Liver (tissue), 9 donors: ENCODE measurements around the gene DPAGT1. TPM values are rescaled to one million over a fixed set of nuclear protein-coding genes. Genes with fewer than 3 reads are reported as not detected.

ENCODE experiments used
- DNase-seq: peaks from one replicate; pipeline ENCODE4 v3.0.0-alpha.2; 2017; ENCODE audit warnings: low spot score
- H3K27ac ChIP-seq, 2 donors: one replicate each; pipeline ENCODE4 v1.7.0; 2013; ENCODE audit warnings: inconsistent platforms in 2 of 2, low read length in 2 of 2, control low read depth in 1 of 2, low read depth in 1 of 2, mild to moderate bottlenecking in 1 of 2
- H3K27me3 ChIP-seq, 4 donors: one replicate each; pipeline versions ENCODE4 v1.6.1 to v1.7.0; 2013; ENCODE audit warnings: low read length in 3 of 4, inconsistent platforms in 1 of 4, mild to moderate bottlenecking in 1 of 4, moderate library complexity in 1 of 4; ENCODE audit not compliant: control insufficient read depth in 4 of 4, insufficient read depth in 4 of 4
- H3K36me3 ChIP-seq, 4 donors: one replicate each; pipeline versions ENCODE4 v1.6.1 to v1.7.0; 2013; ENCODE audit warnings: low read length in 3 of 4, mild to moderate bottlenecking in 3 of 4, low read depth in 1 of 4, moderate library complexity in 1 of 4; ENCODE audit not compliant: control insufficient read depth in 4 of 4, insufficient read depth in 3 of 4
- H3K4me1 ChIP-seq, 4 donors: one replicate each; pipeline versions ENCODE4 v1.6.1 to v1.7.0; 2013; ENCODE audit warnings: low read length in 3 of 4, mild to moderate bottlenecking in 3 of 4, moderate library complexity in 1 of 4; ENCODE audit not compliant: control insufficient read depth in 4 of 4, insufficient read depth in 4 of 4
- H3K4me3 ChIP-seq, 3 donors: one replicate each; pipeline versions ENCODE4 v1.6.1 to v1.7.0; 2013; ENCODE audit warnings: low read length in 3 of 3, control low read depth in 1 of 3, low read depth in 1 of 3, mild to moderate bottlenecking in 1 of 3
- H3K9ac ChIP-seq, 2 donors: one replicate each; pipeline ENCODE4 v1.7.0; 2013; ENCODE audit warnings: low read length in 2 of 2, mild to moderate bottlenecking in 2 of 2, moderate library complexity in 2 of 2, control low read depth in 1 of 2, low read depth in 1 of 2
- H3K9me3 ChIP-seq, 4 donors: one replicate each; pipeline versions ENCODE4 v1.6.1 to v1.7.0; 2013; ENCODE audit warnings: low read length in 3 of 4; ENCODE audit not compliant: control insufficient read depth in 4 of 4
- ATF3 ChIP-seq: IDR thresholded peaks from 2 replicates; pipeline ENCODE4 v1.6.1; 2016; ENCODE audit warnings: antibody characterized with exemption
- EGR1 ChIP-seq, 2 donors: IDR thresholded peaks; 2 replicates each; pipeline ENCODE4 v1.6.1; 2016 to 2018; ENCODE audit warnings: antibody characterized with exemption in 2 of 2, low read depth in 2 of 2
- FOXA1 ChIP-seq: IDR thresholded peaks from 2 replicates; pipeline ENCODE4 v1.6.1; 2016; ENCODE audit warnings: antibody characterized with exemption
- FOXA2 ChIP-seq: IDR thresholded peaks from 2 replicates; pipeline ENCODE4 v1.6.1; 2016; ENCODE audit warnings: antibody characterized with exemption
- GABPA ChIP-seq, 2 donors: IDR thresholded peaks in 1 of 2; conservative IDR thresholded peaks in 1 of 2; 2 replicates each; pipeline ENCODE4 v1.6.1; 2016; ENCODE audit warnings: antibody characterized with exemption in 2 of 2, mild to moderate bottlenecking in 1 of 2, moderate library complexity in 1 of 2
- HNF4A ChIP-seq, 2 donors: conservative IDR thresholded peaks; 2 replicates each; pipeline ENCODE4 v1.6.1; 2016; ENCODE audit warnings: antibody characterized with exemption in 2 of 2, mild to moderate bottlenecking in 2 of 2
- HNF4G ChIP-seq: IDR thresholded peaks from 2 replicates; pipeline ENCODE4 v1.6.1; 2016; ENCODE audit warnings: antibody characterized with exemption
- JUND ChIP-seq, 2 donors: IDR thresholded peaks; 2 replicates each; pipeline ENCODE4 v1.6.1; 2016; ENCODE audit warnings: antibody characterized with exemption in 2 of 2
- MAX ChIP-seq: IDR thresholded peaks from 2 replicates; pipeline ENCODE4 v1.6.1; 2016; ENCODE audit warnings: antibody characterized with exemption
- NR2F2 ChIP-seq: IDR thresholded peaks from 2 replicates; pipeline ENCODE4 v1.6.1; 2016; ENCODE audit warnings: antibody characterized with exemption
- RAD21 ChIP-seq, 2 donors: IDR thresholded peaks; 2 replicates each; pipeline ENCODE4 v1.6.1; 2016; ENCODE audit warnings: antibody characterized with exemption in 2 of 2, mild to moderate bottlenecking in 2 of 2
- REST ChIP-seq: IDR thresholded peaks from 2 replicates; pipeline ENCODE4 v1.6.1; 2016; ENCODE audit warnings: antibody characterized with exemption, mild to moderate bottlenecking
- RXRA ChIP-seq, 2 donors: IDR thresholded peaks; 2 replicates each; pipeline ENCODE4 v1.6.1; 2017 to 2018; ENCODE audit warnings: antibody characterized with exemption in 2 of 2, mild to moderate bottlenecking in 1 of 2
- SP1 ChIP-seq: IDR thresholded peaks from 2 replicates; pipeline ENCODE4 v1.6.1; 2018; ENCODE audit warnings: antibody characterized with exemption, mild to moderate bottlenecking
- TAF1 ChIP-seq: conservative IDR thresholded peaks from 2 replicates; pipeline ENCODE4 v1.6.1; 2016; ENCODE audit warnings: antibody characterized with exemption, mild to moderate bottlenecking
- YY1 ChIP-seq: IDR thresholded peaks from 2 replicates; pipeline ENCODE4 v1.6.1; 2016; ENCODE audit warnings: antibody characterized with exemption, mild to moderate bottlenecking
- ZBTB33 ChIP-seq: IDR thresholded peaks from 2 replicates; pipeline ENCODE4 v1.6.1; 2016; ENCODE audit warnings: antibody characterized with exemption
- WGBS: extraction: QIAGEN DNeasy Blood & Tissue Kit; methylation state at CpG from one replicate; pipeline ENCODE4 v1.1.7; 2013; 5-methylcytosine and 5-hydroxymethylcytosine counted together
- polyA plus RNA-seq, 2 donors: library from polyadenylated mRNA; stranded (reverse) in 1 of 2; unstranded in 1 of 2; fragments of 200-250 nt in 1 of 2; fragments of >200 nt in 1 of 2; fragmentation: Nextera tagmentation in 1 of 2; extraction: Ambion mirVana in 1 of 2; gene quantifications; one replicate each; pipeline versions ENCODE4 v1.2.1 to v1.2.3, GENCODE V29; 2013 to 2015
- total RNA-seq, 2 donors: library from RNA; depleted of rRNA; stranded (reverse); fragments of >200 nt; gene quantifications; one replicate each; pipeline ENCODE4 v1.2.3, GENCODE V29; 2014
- TF ChIP-seq, protein P1 (sequence below): fragments of 150-350 bp; IDR thresholded peaks from 2 replicates; pipeline ENCODE4 v1.5.1; 2017; ENCODE audit warnings: improper control_type of control experiment, low read depth, low read length; ENCODE audit not compliant: missing input control
- donor health status: healthy.
- donor health status: healthy.
- donor health status: healthy.
- donor health status: healthy.
- donor health status: healthy.

The DPAGT1 gene
- total and polyA plus RNA-seq, 4 donors, result 12.8 to 48.0 (median 37.4) TPM

DNA sequence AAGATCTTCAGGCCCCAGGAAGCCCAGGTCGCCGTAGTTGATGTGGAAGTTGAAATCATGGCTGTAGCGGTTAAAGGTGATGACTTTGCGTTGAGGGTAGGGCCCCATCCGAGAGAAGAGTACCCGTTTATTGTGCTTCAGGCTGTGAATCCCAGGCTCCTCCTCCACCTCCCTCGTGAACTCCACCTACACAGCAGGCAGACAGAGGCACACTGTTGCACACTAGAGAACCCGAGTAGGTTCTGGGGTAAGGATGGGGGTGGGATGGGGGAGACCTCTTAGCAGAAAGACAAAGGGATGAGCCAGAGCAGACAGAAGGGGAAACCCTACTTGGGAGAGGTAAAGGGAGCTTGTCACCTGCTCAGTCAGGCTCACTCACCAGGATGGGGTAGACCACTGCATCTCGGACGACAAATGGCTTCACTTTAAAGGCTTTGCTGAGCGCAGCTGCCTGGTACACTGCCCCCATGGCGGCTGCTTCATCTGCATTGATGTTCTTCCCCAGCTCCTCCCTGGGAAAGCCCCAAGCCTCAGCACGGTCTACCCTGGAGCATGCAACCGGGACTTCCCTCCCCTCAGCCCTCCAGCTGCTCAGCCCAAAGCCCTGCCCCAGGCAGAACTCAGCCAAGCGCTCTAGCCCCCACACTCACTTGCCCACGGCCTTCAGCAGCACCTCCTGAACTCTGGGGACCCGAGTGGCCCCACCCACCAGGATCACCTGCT lies 50.1 kb downstream of the DPAGT1 start (continued):
- TF ChIP-seq TAF1 (no peak), FOXA1 (no peak), FOXA2 (no peak), RXRA (IDR thresholded peaks at IDR 0.05) (no peak), RAD21 (IDR thresholded peaks at IDR 0.05) (no peak), NR2F2 (no peak), HNF4G (no peak)

DNA sequence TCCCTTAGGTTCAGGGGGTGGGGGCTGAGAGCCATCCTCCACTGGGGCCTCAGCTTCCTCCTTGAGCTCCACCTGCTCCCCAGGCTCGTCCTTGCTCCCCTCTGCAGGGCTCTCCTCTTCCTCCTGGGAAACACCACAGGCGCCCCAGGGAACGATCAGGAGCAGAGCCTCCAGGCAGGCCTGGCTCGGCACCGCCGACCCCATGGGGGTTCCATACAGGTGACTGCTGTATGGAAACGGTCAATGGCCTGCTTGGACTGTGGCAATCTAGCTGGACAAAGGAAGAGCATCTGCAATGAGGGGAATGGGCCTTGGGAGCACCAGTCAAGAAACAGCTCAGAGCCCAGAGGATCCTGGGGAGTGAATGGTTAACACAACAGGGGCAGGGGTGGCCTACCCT lies 52.6 kb downstream of the DPAGT1 start:
- TF ChIP-seq ZBTB33 (no peak), FOXA2 (no peak), TAF1 (no peak), HNF4G (no peak), RXRA (IDR thresholded peaks at IDR 0.05) (no peak), GABPA (IDR thresholded peaks at IDR 0.05 in 1 of 2, conservative IDR thresholded peaks at IDR 0.05 in 1 of 2) (no peak), MAX (no peak), ATF3 (no peak)
- no peaks in the 10 kb centered on the region for H3K9me3 ChIP-seq
- H3K27me3 ChIP-seq, result no peaks in the 10 kb centered on the region
- no peak overlapping the region for H3K4me3 ChIP-seq
- no peak overlapping the region for H3K9ac ChIP-seq
- H3K36me3 ChIP-seq, result peaks cover 40 to 92% (median 64%) of the 10 kb centered on the region in 4 donors
- H3K4me1 ChIP-seq, result no peaks in the 10 kb centered on the region
- no peak overlapping the region for H3K27ac ChIP-seq
- 94% methylated on average over 7 of the region's 7 CpGs for WGBS
- DNase-seq, result no peak

GRCh38 chr11:119048644-119049043 lies 53.0 kb downstream of the DPAGT1 start:
- no peak overlapping the region for H3K9ac ChIP-seq
- H3K4me1 ChIP-seq, result no peaks in the 10 kb centered on the region
- H3K9me3 ChIP-seq, result no peaks in the 10 kb centered on the region
- TF ChIP-seq GABPA (IDR thresholded peaks at IDR 0.05 in 1 of 2, conservative IDR thresholded peaks at IDR 0.05 in 1 of 2), result no peak
- TF ChIP-seq JUND (IDR thresholded peaks at IDR 0.05), result no peak
- TF ChIP-seq SP1, result no peak
- no peak for TF ChIP-seq REST
- no peak for TF ChIP-seq HNF4G
- TF ChIP-seq EGR1 (IDR thresholded peaks at IDR 0.05; ENCODE audit: low read depth in 2 of 2), result no peak
- TF ChIP-seq FOXA1, result no peak
- TF ChIP-seq, protein P1, sequence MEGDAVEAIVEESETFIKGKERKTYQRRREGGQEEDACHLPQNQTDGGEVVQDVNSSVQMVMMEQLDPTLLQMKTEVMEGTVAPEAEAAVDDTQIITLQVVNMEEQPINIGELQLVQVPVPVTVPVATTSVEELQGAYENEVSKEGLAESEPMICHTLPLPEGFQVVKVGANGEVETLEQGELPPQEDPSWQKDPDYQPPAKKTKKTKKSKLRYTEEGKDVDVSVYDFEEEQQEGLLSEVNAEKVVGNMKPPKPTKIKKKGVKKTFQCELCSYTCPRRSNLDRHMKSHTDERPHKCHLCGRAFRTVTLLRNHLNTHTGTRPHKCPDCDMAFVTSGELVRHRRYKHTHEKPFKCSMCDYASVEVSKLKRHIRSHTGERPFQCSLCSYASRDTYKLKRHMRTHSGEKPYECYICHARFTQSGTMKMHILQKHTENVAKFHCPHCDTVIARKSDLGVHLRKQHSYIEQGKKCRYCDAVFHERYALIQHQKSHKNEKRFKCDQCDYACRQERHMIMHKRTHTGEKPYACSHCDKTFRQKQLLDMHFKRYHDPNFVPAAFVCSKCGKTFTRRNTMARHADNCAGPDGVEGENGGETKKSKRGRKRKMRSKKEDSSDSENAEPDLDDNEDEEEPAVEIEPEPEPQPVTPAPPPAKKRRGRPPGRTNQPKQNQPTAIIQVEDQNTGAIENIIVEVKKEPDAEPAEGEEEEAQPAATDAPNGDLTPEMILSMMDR, result no peak
- no peak for TF ChIP-seq NR2F2
- no peak for TF ChIP-seq TAF1
- TF ChIP-seq ZBTB33, result no peak
- TF ChIP-seq RAD21 (IDR thresholded peaks at IDR 0.05), result no peak
- no peak for TF ChIP-seq ATF3
- TF ChIP-seq RXRA (IDR thresholded peaks at IDR 0.05), result no peak
- TF ChIP-seq MAX, result no peak
- no peak for TF ChIP-seq HNF4A (conservative IDR thresholded peaks at IDR 0.05)
- no peak for TF ChIP-seq YY1
- TF ChIP-seq FOXA2, result no peak
- no peaks in the 10 kb centered on the region for H3K27me3 ChIP-seq
- no peak overlapping the region for H3K27ac ChIP-seq
- H3K36me3 ChIP-seq, result peaks cover 37 to 88% (median 60%) of the 10 kb centered on the region in 4 donors
- no peak overlapping the region for H3K4me3 ChIP-seq
- no peak for DNase-seq
- 96% methylated on average over 9 of the region's 9 CpGs for WGBS
